Ramos (cell line): ENCODE measurements around the gene PLCH1.

Source experiments
- in situ Hi-C: fragments of 300-500 bp; cut with MboI; formaldehyde crosslinking; loops from one replicate; pipeline ENCODE4 v1.14.3; 2022; ENCODE audit warnings: low sequenced_read_pairs; ENCODE audit not compliant: unreplicated experiment

PLCH1 gene

GRCh38 chr3:155702745-155703591, 41.9 kb downstream of the PLCH1 start:
- in situ Hi-C loops = loop anchor here (10.0 kb wide), 1 partner anchor 318 kb away; no protein-coding TSS in a partner anchor

- in situ Hi-C loops = loop anchor here (10.0 kb wide), 1 partner anchor 317 kb away; no protein-coding TSS in a partner anchor
Measured at GRCh38 chr3:155701882-155702465, 42.9 kb downstream of the PLCH1 start.

DNA sequence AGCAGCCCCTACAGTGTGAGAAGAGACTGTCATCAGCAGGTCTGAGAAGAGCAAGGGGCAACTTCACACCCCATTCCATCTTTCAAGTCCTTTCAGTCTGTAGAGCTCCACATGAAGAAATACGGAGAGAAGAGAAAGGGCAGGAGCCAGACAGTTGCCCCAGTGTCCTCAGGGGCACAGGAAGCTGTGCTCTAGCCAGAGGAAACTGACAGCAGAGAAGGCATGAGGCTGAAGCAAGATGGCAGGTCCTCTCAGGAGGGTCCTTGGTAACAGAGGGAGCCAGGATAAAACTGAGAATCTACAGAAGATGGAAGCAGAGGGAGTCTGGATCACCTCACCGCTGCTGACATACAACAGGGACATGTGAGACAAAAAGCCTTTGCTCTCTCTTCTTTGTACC, 47.3 kb downstream of the PLCH1 start:
- in situ Hi-C loops = no loop called here

- in situ Hi-C loops = no loop called here
Measured at GRCh38 chr3:155690921-155691320, 54.0 kb downstream of the PLCH1 start.

- in situ Hi-C loops = no loop called here
Measured at GRCh38 chr3:155688481-155688880, 56.4 kb downstream of the PLCH1 start.

- in situ Hi-C loops = no loop called here
Measured at GRCh38 chr3:155683344-155683720, 61.5 kb downstream of the PLCH1 start.

GRCh38 chr3:155682426-155683343, 62.2 kb downstream of the PLCH1 start:
- in situ Hi-C loops = no loop called here

GRCh38 chr3:155676252-155676981, 68.5 kb downstream of the PLCH1 start:
- in situ Hi-C loops = no loop called here

DNA sequence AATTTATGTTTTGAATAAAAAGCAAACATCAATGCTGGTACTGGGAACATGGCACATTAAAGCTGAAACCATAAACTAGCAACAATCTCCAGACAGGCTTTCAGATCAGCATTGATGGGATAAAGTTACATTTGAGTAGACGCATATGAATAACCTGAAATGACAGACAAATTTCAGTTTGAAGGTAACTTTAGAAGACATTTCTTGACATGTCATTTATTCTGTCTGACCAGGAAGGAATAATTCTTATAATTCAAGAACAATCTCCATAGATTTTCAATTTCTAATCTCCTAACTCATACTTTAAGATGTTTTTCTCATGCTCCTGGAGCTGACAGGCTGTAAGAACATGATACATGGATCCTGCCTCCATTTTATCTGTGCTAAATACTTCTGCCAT, 69.8 kb downstream of the PLCH1 start:
- in situ Hi-C loops = no loop called here

DNA sequence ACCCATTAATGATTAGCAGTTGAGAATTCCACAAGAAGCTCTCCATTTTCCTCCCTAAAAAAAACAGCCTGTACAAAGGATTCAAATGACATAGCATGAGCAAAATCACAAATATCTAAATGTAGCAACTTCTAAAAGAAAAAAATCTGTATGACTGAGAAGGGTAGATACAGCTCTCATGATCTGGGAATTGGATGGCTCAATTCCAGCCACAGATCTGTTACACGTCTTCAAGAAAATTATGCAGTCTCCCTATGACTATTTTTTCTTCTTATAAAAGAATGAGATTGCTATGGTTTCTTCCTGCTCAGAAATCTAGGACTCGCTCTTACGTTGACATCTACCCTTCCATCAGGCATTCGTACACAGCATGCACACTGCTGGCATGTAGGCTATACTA, 71.5 kb downstream of the PLCH1 start:
- in situ Hi-C loops = no loop called here

GRCh38 chr3:155670335-155670734, 74.5 kb downstream of the PLCH1 start:
- in situ Hi-C loops = no loop called here

DNA sequence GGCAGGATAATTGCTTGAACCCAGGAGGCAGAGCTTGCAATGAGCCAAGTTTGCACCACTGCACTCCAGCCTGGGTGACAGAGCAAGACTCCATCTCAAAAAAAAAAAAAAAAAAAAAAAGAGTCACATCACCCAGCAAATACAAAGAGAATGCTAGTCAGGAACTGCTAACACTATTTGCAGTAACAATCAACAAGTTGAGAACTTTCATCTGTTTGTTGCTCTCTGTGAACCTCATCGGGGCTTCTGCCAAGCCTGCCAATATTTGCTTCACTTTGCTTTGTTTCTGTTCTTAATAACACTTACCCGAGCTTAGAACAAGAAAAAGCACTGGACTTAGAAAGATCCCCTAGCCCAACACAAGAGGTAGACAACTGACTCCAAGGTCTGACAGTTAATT, 76.9 kb downstream of the PLCH1 start:
- in situ Hi-C loops = no loop called here

- in situ Hi-C loops = no loop called here
Measured at GRCh38 chr3:155664925-155665695, 79.8 kb downstream of the PLCH1 start.

- in situ Hi-C loops = no loop called here
Measured at GRCh38 chr3:155663467-155664212, 81.2 kb downstream of the PLCH1 start.

DNA sequence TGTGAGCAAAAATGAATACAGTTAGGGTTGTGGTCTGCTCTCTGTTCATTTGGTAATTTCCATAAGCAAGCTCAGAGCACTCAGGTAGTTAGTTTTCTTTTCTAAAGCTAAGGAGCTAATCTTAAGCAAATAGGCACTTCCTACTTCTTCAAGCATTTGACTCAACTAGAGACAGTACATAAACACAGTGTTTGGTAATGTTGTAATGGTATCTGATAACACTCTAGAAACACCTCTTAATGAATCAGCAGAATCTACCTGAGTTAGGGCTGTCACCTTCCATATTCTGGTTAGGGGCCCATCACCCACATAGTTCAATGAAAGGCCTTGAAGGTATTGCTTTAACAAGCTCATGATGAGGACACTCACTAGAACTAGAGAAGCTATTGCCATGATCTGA, 83.1 kb downstream of the PLCH1 start:
- in situ Hi-C loops = no loop called here

DNA sequence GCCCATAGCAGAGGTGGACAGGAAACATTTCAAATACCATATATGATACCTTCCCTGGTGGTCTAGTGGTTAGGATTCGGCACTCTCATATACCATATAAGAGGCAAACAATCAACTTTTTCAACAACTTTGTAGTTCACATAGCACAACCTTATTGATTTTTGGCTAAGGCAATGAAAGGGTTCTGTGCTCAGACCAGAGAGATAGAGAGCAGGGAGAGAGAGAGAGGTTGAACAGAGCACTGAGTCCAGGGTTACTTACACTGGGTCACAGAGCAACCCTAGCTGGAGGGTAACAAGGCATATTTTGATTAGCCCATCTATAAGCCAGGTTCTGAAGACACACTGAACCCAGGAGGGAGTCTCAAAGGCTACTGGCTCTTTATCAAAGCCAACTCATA, 83.8 kb downstream of the PLCH1 start:
- in situ Hi-C loops = no loop called here

DNA sequence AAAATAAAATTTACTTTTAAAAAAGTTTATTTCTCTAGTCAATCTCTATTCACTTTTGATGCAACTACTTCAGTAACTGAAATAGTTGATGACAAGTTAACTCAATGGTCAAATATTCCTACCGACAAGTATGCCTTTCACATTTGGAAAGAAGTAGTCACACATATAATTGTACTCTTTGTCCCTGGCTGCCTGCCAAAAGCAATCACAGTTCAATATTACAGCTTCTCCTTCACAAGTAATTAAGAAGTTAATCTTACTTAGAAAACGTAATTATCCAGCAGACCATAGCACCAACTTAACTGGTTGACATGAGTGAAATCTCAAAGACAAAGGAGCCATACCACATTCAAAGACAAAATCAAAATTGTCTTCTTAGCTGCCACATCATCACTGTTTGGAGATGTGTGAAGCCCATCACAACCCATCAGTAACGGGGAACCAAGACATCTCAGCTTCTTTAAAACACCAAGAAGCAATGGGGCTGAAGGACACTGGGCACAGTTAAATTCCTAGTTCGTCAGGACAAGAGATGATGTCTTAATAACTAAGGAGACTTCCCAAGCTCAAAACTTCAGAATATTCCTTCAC, 86.1 kb downstream of the PLCH1 start:
- in situ Hi-C loops = no loop called here

DNA sequence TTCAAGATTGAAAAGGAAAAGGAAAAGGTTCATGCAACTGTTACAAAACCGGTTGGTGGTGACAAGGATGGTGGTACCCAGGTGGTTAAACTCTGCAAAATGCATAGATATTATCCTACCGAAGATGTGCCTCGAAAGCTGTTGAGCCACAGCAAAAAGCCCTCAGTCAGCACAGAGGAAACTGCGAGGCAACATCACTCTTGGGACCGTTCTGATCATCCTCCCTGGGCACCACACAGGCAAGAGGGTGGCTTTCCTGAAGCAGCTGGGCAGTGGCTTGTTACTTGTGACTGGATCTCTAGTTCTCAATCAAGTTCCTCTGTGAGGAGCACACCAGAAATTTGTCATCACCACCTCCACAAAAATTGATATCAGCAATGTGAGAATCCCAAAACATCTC, 86.9 kb downstream of the PLCH1 start:
- in situ Hi-C loops = no loop called here
